H4 (cell line): ENCODE results near the gene RPL15. TPM values are rescaled to one million over a fixed set of nuclear protein-coding genes. Genes with fewer than 3 reads are reported as not detected.
A peak's percentile ranks its signal among the peaks of the same experiment; 100 is the strongest.

Experiments
- DNase-seq: peaks from one replicate; pipeline ENCODE4 v3.0.0-alpha.2; 2015; ENCODE audit warnings: low spot score
- total RNA-seq: library from RNA; depleted of rRNA; stranded (reverse); fragments of >200 nt; shearing (Covaris generic); gene quantifications from 2 replicates; pipeline ENCODE4 v1.2.3, GENCODE V29; 2014

Gene RPL15
- total RNA-seq, 1 experiment from 2014 or later: 2,465 TPM

DNA sequence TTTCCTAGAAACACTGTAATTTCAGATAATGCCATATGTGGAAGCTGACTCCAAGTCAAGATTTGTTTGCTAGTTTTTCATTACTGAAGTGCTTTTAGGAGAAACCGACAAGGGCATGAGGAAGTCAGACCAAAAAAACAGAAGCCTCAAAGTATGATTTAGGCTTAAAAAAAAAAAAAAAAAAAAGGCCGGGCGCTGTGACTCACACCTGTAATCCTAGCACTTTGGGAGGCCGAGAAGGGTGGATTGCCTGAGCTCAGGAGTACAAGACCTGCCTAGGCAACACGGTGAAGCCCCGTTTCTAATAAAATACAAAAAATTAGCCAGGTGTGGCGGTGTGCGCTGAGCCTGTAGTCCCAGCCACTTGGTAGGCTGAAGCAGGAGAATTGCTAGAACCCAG, 11.6 kb downstream of the RPL15 start:
- no peak for DNase-seq

DNA sequence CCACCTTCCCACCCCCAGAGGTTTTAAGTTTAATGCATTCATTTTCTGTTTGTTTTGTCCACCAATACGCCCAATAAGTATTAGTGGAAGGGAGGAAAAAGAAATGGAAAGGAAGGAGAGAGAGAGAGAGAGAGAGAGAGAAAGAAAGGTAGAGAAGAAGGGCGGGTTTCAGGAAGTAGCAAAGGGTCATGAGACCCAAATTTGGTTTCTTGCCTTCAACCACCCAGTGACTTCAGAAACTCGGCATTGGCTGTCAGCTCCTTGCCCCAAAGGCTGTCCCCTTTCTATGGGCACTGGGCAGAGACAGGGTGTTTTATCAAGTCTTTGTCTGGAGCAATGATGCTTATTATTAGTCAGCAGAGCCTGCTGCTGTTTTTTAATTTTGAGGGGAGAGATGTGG, 14.7 kb downstream of the RPL15 start:
- DNase-seq: no peak

DNA sequence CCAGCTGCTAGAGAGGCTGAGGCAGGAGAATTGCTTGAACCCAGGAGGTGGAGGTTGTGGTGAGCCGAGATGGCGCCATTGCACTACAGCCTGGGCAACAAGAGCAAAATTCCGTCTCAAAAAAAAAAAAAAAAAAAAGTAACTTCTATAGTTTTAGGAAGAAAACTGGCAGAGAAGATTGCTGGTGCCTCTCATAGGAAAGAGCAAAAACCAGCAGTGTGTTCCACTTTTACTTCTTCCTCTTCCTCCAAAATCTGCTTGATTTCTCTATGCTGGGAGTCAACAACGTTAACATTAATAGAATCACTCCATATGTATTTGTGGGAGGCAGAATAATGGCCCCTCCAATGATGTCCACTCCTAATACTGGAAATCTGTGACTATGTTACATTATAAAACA, 15.6 kb downstream of the RPL15 start:
- no peak for DNase-seq

DNA sequence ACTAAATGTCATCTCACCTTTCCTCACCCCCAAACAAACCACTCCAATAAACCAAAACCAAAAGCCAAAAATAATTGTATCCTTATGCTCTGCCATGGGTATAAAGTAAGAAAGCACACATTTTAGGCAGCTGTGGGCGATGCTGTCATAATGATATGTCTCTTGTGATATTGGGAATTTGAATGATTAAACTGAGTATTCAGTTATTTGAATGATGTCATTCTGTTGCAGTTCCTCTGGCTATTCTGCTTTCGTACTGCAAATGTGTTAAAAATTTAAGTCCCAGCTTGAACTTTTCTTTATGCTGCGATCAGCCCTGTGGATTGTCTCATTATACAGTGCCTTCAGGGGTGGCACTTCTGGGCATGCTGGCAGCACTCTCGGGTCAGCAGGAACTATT, 17.3 kb downstream of the RPL15 start:
- DNase-seq: no peak

DNA sequence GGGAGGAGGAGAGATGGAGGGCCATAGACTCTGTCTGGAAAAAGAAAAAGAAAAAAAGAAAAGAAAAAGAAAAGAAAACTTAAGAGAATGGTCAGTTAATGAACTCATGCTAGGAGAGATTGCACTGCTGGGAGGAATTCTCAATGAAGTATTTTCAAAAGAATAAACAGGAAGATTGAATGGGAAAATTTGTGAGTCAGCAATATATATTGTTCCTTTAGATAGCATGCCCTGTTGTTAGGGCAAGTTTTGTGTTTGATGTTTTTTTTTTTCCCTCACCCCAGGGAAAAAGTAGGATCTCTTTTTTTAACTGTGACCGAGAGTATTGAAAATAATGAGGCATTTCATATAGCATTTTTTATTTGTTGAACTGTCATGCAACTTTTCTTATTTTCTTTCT, 20.4 kb downstream of the RPL15 start:
- no peak for DNase-seq

DNA sequence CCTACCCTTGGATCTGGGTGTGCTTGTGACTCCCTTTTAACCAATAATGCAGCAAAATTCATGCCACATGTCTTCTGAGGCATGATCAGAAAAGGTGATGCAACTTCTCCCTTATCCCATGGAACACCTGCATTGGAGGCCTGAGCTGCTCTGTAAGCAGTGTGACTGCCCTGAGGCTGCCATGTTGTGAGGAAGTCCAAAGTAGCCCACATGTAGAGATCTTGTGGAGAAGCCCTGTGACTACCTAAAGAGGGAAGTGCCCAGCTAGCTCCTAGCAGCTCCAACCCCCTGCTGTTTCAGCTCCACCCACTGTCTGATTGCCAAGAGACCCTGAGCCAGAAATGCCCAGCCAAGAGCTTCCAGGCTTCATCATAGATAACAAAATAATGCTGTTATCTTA, 21.8 kb downstream of the RPL15 start:
- DNase-seq: no peak

DNA sequence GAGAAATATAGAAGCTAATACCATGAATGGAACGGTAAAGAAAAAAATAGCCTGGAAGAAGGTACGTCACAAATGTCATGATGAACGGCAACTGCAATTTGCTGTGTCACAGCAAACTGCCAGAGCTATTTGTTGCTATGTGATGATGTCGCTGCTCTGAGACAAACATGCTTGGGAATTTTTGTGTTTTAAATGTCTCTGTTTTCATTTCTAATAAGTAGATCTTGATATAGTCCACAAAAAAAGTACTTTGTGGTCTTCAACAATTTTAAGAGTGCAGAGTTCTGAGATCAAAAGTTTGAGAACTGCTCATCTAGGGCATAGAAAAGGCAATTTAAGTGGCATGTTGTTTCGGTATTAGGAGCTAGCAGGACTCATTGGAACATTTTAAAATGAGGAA, 23.8 kb downstream of the RPL15 start:
- DNase-seq: no peak

DNA sequence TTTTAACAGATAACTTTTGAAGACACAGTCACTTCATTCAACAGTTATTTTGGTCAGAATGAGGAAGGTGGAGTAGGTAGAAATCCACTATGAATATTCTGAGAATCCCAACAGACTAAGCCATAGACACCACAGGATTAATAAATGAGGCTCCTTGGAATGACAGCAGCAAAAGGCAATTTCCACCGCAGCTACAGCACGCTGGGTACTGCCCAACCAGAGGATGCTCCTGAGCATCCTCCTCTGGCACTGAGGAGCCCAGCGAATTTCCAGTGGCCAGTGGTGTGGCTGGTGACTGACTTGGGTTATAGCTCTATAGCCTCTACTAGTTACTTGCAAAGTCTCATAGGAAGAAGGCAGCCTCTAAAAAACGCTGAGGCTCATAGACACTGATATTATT, 24.5 kb downstream of the RPL15 start:
- DNase-seq: no peak

DNA sequence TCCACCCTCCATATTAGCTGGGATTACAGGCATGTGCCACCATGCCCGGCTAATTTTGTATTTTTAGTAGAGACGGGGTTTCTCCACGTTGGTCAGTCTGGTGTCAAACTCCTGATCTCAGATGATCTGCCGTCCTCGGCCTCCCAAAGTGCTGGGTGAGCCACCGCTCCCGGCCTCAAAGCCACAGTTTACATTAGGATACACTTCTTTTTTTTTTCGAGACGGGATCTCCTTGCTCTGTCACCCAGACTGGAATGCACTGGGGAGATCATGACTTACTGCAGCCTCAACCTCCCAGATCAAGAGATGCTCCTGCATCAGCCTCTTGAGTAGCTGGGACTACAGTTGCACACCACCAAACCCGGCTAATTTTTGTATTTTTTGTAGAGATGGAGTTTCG, 25.6 kb downstream of the RPL15 start:
- peak; percentile 25 for DNase-seq

DNA sequence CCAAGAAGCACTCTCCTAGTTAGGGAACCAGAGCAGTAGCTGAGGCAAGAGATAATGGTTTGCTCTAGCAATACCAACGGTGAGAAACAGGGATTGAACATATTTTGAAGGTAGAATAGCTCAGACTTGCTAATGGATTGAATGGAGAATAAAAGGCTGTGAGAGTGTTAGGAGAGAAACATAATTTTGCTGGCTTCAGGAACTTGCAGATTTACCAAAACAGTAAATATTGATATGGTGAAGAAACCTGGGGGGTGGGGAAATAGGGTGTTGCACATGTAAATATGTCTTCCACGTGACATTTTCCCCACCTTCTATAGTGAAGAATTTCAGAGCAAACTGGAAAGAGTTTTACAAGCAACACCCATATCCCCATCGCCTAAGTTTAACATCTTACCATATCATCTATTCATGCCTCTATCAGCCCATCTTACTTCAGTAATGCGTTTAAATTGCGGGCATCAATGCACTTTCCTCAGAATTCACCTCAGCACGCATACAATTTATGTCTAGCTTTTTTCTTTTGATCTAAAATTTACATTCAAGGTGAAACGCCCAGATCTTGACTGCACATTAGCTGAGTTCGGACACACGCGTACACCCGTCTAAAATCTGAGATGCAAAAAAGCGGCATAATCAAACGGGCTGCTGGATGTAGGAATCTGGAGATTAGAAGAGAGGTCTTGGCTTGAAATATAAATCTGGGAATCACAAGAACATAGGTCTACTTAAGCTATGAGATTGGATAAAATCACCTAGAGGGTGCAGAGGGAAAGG, 27.3 kb downstream of the RPL15 start:
- DNase-seq: no peak

DNA sequence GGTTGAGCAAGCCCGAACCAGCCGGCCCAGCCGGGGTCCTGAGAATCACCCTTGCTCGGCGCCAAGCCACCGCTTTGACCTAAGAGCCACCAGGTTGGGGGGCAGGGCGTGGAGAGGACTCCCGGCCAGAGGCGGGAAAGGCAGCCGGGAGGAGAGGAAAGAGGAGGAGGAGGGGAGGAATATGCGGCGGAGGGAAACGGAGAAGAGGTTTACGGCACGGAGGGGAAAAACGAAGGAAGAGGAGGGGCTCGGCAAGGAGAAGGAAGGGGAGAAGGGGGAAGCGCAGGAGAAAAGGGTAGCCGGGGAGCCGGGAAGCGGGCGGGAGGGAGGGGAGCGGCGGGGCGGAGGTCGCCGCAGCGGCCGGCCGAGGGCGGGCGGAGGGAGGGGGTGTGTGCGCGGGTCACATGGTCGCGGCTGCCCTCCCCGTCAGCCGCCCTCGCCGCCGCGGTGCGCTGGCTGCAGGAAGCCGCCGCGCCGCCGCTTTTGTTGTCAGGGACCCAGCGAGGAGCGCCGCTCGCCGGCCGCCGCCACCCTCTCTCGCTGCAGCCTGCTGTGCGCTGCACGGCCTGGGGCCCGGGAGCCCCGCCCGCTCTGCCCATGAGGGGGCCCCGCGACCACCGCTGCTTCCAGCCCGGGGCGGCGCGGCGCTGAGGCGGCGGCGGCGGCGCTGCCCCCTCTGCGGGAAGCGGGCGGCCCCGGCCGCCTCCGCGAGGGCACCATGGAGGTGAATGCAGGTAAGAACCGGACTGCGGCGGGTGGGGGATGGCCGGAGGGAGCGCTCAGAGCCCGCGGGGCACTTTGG, 28.1 kb downstream of the RPL15 start, which contains the start of gene NR1D2:
TSS of gene NR1D2 (plus strand) at position 426 of the 802 bp plus-strand sequence. CDS start at position 719, 293 bp downstream.
- peak; percentile 51 for DNase-seq

DNA sequence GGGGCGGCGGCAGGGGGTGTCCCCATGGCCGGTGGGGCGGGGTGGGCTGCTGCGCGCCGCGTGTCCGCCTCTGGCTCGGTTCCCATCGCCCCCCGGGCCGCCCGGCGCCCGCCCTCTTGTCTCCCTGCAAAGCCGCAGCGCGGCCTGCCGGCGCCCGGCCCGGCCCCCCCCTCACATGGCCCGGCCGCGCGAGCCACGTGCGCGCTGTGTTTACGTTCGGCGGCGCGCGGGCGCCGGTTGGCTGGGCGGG, 28.7 kb downstream of the RPL15 start:
- DNase-seq: no peak

DNA sequence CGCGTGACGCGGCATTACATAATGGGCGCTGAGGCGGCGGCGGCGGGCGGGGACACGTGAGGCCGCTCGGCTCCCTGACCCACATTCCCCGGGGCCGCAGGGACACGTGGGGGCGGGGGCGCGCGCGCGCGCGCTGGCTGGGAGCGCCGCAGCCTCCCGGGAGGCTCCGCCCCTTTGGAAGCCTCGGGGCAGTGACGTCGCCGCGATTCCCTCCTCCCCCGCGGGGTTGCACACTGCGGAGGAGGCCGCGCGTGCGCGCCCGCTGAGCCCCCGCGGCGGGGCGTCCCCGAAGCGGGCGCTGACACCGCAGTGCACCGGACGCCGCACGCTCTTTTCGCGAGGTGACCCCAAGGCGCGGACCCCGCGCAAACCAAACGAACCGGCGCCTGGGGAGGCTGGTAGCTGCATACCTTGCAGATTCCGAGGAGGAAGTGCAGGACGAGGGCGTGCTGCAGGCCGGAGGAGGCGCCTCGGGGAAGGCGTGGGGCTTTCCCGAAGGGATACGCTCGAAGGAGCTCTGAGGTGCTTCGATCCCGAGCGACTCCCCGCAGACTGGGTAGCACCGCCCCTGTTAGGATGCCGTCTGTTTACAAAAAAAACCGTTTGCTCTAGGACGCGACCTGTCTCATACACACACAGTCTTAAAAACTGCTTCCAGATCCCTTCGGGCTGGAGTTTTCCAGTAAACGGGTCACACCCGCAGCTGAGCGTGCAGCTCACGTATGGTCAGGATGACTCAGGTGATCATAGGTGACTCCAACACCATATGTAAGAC, 29.2 kb downstream of the RPL15 start:
- peak; percentile 83 for DNase-seq

DNA sequence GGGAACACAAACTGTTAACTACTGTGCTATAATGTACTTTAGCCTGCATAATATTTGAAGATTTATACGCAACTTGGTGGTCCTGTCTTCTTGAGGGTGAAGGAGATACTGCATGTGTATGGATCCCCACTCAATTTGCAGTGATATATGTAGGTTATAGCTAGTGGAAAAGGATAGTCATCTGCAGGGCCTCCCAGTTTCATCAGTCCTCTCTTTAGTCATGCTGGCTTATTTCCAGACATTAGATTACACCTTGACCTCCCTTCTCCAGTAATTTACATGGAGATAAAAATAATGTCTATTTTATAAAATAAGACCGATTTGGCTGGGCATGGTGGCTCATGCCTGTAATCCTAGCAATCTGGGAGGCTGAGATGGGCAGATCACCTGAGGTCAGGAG, 31.8 kb downstream of the RPL15 start:
- no peak for DNase-seq

DNA sequence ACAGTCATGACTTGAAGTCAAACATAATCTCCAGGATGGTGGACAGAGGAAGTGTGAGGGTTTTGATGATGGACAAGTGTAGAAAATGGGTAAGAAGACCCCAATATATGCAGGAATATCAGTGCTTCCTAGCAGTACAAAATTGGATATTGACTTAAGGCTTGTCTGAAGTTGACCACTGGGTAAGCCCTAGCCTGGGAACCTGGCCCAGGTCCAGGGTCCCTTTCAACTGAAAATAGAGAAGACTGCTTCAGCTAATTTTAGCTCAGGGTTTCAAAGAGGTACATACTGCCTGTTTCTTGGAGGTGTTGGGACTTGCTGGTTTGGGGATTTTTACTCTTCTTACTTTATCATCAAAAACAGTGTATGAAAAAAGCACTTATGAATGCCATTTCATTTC, 32.9 kb downstream of the RPL15 start:
- DNase-seq: no peak

DNA sequence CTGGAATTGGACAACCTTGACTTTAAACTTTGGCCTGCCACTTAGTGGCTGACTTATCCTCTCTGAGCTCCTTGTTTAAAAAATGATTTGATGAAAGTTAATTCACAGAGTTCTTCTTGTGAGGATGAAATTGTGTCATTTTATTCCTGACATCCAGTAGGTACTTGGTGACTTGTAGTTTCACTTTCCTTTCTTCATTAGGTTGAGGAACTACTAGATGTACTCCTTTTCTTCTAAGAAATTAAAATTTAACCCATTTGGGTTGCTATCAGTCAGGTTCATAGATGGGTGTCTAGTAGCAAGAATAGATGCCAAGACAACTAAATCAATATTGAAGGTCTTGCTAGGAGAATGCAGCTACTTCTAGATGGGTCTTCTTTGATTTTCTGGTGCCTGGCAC, 33.4 kb downstream of the RPL15 start:
- no peak for DNase-seq

DNA sequence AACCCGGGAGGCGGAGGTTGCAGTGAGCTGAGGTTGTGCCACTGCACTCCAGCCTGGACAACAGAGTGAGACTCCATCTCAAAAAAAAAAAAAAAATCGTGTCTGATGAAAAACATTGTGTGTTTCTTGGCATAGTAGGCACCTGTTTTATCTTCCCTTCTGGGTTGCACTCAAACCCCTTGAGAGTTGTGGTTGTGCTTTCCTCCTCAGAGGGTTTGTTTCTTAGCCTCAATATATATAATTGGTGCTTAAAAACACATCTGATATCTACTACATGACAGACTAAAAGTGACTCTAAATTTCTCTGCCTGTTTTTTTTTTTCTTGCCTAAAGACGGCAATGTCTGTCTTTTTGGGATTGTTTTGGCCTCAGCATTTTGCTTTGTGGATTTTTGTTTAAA, 35.7 kb downstream of the RPL15 start:
- no peak for DNase-seq

DNA sequence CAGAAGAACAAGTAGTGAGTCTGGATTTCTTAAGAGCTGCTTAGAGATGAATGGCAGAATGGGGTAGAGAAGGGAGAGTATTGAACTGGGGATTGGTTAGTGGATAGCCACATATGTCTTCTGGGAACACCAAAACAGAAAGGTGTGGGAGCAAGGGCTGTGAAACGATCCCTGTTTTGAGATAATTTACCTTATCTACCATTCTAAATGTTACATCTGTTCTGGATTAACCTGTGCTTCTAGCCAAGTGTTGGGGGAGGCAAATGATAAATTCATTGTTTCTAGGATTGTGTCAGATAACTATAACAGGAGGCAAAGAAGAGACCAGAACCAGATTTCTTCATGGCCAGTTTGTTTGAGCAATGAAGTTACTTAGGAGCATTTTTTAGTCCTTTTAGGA, 36.6 kb downstream of the RPL15 start:
- DNase-seq: no peak

DNA sequence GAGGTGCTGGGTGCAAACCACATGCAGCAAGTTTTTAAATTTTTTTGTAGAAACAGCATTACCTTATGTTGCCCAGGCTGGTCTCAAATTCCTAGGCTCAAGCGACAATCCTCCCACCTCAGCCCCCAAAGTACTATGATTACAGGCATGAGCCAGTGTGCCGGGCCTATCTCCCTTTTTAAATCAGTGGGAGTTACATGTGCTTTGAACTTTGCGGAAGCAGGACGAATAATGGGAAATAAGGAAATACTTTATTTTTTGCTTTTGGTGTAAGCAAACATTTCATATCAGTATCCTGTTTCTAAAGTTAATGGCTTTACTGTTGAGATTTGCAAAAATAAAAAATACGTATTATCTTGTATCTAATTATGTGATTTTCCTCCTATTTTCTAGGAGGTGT, 37.2 kb downstream of the RPL15 start:
- no peak for DNase-seq

DNA sequence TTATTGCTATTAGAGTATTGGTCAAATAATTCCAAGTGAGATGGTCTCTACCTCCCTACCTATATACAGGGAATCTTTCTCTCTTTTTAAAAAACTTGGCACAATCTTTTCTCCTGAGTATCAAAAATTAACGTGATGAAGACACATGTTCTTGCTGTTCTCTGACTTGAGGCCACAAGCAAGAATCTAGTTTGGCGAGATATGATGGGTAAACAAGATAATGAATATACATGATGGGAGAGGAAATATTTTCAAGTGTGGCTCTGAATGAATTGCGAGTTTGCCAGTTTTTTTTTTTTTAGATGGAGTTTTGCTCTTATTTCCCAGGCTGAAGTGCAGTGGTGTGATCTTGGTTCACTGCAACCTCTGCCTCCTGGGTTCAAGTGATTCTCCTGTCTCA, 39.8 kb downstream of the RPL15 start:
- no peak for DNase-seq

DNA sequence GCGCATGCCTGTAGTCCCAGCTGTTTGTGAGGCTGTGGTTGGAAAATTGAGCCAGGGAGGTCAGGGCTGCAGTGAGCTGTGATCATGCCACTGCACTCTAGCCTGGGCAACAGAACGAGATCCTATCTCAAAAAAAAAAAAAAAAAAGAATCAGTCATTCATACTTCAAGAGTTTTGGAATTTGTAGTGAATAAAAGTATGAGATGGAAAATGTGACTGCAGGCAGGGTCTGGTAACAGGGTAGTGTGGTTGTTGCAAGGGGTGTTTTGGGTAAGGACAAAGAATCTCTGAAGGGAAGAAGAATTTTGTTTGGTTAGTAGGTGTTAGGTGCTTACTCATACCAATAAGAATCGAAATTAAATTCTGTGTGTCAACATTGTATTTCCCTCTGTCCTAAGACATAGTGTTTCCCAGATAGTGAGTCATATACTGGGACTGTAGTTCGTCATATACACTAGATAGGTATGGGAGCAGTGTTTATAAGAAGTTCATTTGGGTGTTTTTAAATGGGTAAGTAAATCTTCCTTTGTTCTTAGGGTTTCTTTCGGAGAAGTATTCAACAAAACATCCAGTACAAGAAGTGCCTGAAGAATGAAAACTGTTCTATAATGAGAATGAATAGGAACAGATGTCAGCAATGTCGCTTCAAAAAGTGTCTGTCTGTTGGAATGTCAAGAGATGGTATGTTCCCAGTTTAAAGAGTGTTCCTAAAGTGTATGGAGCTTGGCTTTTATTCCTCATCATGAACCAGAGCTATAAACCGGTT, 42.4 kb downstream of the RPL15 start:
- DNase-seq: peak; percentile 48

DNA sequence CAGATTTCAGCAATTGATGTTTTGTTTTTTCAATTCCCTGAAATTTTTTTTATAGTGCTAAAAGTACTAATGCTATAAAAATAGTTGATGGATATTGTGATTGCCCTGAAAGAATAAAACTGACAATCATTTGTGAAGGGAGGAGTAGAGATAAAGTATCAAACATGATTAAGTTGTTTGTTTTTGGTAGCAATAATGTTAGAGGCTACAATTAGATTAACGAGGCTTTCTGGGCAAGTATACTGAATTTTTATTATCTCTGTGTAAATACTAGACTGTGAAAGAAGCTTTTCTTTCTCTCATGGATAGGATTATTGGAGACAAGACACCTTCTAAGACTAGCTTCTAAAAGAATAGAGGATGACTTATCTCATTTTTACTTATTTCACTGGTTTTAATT, 43.7 kb downstream of the RPL15 start:
- DNase-seq: no peak
